HL-60 (cell line): ENCODE results near the gene DAB2.

ENCODE experiments used
- DNase-seq, 2 experiments: peaks; one replicate each; pipeline ENCODE4 v3.0.0-alpha.2; 2010 to 2020; ENCODE audit warnings: low read depth in 1 of 2, low spot score in 1 of 2
- H3K27ac ChIP-seq: fragments of 250-450 bp; sonication (Bioruptor Pico); replicated peaks from 2 replicates; pipeline ENCODE4 v1.5.1; 2020; ENCODE audit warnings: mild to moderate bottlenecking, moderate library complexity
- H3K27me3 ChIP-seq: fragments of 250-450 bp; sonication (Bioruptor Pico); 2 replicates; pipeline ENCODE4 v1.5.1; 2021; ENCODE audit warnings: mild to moderate bottlenecking, moderate library complexity; ENCODE audit not compliant: insufficient read depth, poor library complexity, severe bottlenecking
- H3K4me3 ChIP-seq: replicated peaks from 2 replicates; pipeline ENCODE4 v1.5.1; 2011; ENCODE audit warnings: mild to moderate bottlenecking, control low read depth, low read length; ENCODE audit not compliant: insufficient read depth
- GABPA ChIP-seq: IDR thresholded peaks from 2 replicates; pipeline ENCODE4 v1.6.1; 2012; ENCODE audit warnings: low read depth
- POLR2AphosphoS5 ChIP-seq: IDR thresholded peaks from 2 replicates; pipeline ENCODE4 v1.6.1; 2012; ENCODE audit warnings: low read depth
- SPI1 ChIP-seq: IDR thresholded peaks from 2 replicates; pipeline ENCODE4 v1.6.1; 2012; ENCODE audit warnings: low read depth, mild to moderate bottlenecking, borderline replicate concordance
- TF ChIP-seq, protein P1 (sequence below): IDR thresholded peaks from one replicate; pipeline ENCODE4 v1.5.1; 2011; ENCODE audit warnings: low read length, control low read depth, inconsistent platforms; ENCODE audit not compliant: insufficient read depth
- TF ChIP-seq, protein P2 (sequence below): IDR thresholded peaks from 2 replicates; pipeline ENCODE4 v1.6.1; 2012; ENCODE audit warnings: low read depth; ENCODE audit not compliant: insufficient replicate concordance

DAB2 gene

GRCh38 chr5:39426051-39426745, 1.4 kb upstream of the DAB2 start:
- Histone ChIP-seq H3K4me3 (no peak overlapping the region), H3K27ac (no peak overlapping the region), H3K27me3 (peaks cover 12% of the 10 kb centered on the region)
- no peak for DNase-seq
- TF ChIP-seq, protein P1, sequence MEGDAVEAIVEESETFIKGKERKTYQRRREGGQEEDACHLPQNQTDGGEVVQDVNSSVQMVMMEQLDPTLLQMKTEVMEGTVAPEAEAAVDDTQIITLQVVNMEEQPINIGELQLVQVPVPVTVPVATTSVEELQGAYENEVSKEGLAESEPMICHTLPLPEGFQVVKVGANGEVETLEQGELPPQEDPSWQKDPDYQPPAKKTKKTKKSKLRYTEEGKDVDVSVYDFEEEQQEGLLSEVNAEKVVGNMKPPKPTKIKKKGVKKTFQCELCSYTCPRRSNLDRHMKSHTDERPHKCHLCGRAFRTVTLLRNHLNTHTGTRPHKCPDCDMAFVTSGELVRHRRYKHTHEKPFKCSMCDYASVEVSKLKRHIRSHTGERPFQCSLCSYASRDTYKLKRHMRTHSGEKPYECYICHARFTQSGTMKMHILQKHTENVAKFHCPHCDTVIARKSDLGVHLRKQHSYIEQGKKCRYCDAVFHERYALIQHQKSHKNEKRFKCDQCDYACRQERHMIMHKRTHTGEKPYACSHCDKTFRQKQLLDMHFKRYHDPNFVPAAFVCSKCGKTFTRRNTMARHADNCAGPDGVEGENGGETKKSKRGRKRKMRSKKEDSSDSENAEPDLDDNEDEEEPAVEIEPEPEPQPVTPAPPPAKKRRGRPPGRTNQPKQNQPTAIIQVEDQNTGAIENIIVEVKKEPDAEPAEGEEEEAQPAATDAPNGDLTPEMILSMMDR = no peak
- TF ChIP-seq GABPA (no peak), POLR2AphosphoS5 (no peak), SPI1 (no peak)
- TF ChIP-seq, protein P2, sequence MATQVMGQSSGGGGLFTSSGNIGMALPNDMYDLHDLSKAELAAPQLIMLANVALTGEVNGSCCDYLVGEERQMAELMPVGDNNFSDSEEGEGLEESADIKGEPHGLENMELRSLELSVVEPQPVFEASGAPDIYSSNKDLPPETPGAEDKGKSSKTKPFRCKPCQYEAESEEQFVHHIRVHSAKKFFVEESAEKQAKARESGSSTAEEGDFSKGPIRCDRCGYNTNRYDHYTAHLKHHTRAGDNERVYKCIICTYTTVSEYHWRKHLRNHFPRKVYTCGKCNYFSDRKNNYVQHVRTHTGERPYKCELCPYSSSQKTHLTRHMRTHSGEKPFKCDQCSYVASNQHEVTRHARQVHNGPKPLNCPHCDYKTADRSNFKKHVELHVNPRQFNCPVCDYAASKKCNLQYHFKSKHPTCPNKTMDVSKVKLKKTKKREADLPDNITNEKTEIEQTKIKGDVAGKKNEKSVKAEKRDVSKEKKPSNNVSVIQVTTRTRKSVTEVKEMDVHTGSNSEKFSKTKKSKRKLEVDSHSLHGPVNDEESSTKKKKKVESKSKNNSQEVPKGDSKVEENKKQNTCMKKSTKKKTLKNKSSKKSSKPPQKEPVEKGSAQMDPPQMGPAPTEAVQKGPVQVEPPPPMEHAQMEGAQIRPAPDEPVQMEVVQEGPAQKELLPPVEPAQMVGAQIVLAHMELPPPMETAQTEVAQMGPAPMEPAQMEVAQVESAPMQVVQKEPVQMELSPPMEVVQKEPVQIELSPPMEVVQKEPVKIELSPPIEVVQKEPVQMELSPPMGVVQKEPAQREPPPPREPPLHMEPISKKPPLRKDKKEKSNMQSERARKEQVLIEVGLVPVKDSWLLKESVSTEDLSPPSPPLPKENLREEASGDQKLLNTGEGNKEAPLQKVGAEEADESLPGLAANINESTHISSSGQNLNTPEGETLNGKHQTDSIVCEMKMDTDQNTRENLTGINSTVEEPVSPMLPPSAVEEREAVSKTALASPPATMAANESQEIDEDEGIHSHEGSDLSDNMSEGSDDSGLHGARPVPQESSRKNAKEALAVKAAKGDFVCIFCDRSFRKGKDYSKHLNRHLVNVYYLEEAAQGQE = no peak

GRCh38 chr5:39423331-39423751, 1.4 kb downstream of the DAB2 start:
- no peak for DNase-seq
- Histone ChIP-seq H3K4me3 (no peak overlapping the region), H3K27me3 (peaks cover 12% of the 10 kb centered on the region), H3K27ac (no peak overlapping the region)
- TF ChIP-seq SPI1 (no peak), POLR2AphosphoS5 (no peak), GABPA (no peak)
- TF ChIP-seq, protein P1 = no peak
- TF ChIP-seq, protein P2 = no peak

- no peak for DNase-seq
- Histone ChIP-seq H3K27me3 (peaks cover 14% of the 10 kb centered on the region), H3K27ac (no peak overlapping the region), H3K4me3 (no peak overlapping the region)
- TF ChIP-seq POLR2AphosphoS5 (no peak), SPI1 (no peak), GABPA (no peak)
- TF ChIP-seq, protein P1 = no peak
- TF ChIP-seq, protein P2 = no peak
These were observed 2.0 kb downstream of the DAB2 start for GRCh38 chr5:39422728-39423285.
